Measurements from ENCODE around the gene INPP4B. TPM values are rescaled to one million over a fixed set of nuclear protein-coding genes. Genes with fewer than 3 reads are reported as not detected.

The INPP4B gene
- polyA plus RNA-seq, 4 donors = 6.2 to 9.6 (median 8.4) TPM

DNA sequence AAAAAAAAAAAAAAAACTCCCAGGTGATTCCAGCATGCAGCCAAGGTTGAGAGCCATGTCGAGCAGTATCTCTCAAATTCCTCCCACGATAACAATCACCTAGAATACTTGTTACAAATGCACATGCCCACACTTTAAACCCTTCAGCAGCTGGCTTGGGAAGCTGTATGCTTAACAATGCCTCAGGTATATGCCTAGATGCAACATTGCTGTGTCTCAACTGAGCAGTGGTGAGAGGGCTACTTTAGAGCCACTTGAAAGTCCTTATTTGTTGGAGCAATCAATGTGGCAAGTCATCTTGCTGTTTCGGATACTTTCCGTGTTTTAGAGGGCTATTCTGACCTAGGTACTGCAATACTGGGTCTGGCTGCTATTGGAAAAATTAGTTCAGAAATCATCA is 487.4 kb downstream of the INPP4B start:
- DNase-seq (ENCODE audit: low read depth in 4 of 4, low spot score in 2 of 4) = no peak

DNA sequence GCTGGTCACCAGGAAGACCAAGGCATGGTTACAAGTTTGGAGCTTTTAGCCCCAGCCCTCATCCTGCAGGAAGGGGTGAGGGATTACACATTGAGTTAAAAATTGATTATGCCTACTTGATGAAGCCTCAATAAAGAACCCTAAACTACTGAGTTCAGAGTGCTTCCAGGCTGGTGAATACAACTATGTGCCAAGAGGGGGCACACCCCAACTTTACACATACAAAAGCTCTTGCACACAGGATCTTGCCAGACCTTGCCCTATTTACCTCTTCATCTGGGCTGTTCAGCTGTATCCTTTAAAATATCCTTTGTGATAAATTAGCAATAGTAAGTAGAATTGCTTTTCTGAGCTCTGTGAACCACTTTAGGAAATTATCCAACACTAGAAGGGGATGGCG is 489.3 kb downstream of the INPP4B start:
- DNase-seq (ENCODE audit: low read depth in 4 of 4, low spot score in 2 of 4) = no peak

DNA sequence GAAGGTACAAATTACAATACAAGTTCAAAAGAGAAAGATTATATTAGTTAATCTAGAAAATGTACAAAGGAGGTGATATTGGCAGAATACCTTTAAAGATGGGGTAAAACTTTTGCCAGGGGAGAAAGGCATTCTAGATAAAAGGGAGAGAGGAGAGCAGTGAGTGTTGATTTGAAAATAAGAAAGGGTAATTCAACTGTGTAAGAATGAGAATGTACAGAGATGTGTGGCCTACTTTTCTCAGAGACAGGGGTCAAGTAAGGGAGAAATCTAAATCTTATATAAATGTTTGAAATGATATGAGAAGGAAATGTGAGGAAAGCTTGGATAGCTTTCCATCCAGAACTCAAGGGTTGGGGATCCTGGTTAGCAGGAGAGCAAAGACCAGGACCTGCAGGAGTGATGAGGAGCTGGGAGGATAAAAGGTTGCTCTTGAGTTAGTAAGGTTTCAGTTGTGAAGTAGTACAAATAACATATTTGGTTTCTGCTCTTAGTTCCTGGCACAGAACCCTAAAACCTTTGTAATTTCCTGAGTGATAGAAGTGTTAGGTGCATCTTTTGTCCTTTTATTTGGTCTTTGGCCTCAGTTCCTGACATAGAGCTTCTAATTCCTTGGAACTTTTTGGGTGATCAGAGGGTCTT is 489.9 kb downstream of the INPP4B start:
- no peak for DNase-seq (ENCODE audit: low read depth in 4 of 4, low spot score in 2 of 4)

DNA sequence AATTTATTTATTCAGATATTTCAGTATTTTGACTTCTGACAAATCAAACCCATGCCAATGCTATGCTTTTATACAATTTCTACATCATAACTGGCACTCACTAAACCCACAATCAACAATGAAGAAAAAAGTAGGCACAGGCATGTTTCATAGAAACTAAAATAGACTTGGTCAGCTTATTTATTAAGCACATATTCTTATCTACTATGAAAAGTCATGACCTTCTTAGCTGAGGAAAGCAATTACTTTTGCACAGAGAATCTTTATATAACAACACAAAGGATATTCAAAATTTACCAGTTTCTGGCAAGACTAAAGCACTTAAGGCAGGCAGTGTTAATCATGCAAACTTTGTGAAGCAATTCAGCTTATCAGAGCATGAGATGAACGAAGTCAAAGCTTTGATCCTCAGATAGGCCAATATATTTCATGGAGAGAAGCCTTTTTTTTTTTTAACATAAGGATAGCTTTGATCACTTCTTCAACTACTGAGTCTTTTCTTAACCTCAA is 490.6 kb downstream of the INPP4B start:
- no peak for DNase-seq (ENCODE audit: low read depth in 4 of 4, low spot score in 2 of 4)

DNA sequence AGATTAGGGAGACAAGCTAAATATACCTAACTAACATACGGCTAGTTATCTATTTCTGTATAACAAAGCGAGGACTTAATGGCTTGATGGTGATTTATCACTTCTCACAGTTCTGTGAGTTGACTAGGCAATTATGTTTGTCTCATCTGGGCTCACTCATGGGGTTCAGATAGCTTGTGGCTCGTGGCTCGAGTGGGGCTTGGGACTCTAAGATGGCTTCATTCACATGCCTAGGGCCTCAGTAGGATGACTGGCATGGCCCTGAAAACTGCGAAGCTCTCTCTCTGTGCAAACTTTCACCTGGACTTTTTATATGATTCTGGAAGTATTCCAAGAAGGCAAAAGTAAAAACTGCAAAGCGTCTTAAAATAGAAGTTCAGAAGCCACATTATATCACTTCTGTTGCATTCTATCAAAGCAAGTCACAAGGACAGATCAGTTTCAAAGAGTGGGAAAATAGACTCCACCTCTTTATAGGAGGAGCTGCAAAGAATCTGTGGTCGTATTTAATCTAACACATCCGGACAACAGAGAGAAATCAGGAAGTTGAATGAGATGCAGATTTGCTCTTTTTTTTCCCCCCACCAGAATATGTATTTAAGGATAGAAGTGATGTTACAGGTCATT is 491.2 kb downstream of the INPP4B start:
- DNase-seq (ENCODE audit: low read depth in 4 of 4, low spot score in 2 of 4) = no peak

DNA sequence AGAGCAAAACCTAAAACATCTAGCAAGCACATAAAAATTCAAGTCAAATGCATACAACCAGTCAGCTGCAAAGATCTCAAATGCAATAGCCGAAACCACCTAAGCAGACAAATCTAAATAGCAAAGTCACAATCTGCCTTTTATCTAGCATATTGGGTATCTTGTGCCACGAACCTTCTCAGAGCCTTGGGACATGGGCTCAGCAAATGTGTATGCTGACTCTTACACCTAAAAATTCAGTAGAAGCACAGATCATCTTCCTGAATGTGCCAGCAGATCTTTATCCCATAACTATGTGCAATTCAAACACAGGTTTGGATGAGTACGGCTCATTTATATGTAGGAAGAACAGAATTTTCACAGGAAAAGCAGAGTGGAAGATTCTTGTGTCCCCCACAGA is 492.1 kb downstream of the INPP4B start:
- no peak for DNase-seq (ENCODE audit: low read depth in 4 of 4, low spot score in 2 of 4)

DNA sequence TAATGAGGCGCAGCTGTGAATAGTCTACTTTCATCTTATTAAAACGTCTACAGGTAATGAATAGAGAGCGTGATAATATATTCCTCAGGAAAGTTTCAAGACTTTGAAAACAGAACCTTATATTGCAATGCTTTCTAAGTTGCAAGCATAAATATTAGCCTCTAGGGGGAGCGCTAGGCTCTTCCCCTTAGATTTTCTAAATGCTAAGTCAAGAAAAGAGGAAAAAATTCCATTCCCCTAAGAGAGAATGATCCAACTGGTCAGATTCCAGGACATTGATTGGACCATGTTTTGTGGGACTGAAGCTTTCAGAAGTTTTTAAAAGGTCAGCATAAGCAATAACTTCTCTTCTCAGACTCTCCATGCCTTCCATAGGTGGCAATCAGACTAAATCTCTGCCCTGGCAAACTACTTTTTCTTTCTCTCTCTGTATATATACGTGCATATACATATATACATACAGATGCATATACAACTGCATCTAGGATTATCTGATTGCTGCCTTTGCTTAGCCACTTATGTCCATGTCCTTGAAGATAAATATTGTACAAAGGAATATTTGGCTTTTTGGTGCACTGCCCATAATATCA is 492.9 kb downstream of the INPP4B start:
- DNase-seq (ENCODE audit: low read depth in 4 of 4, low spot score in 2 of 4) = peak; percentile 34 to 47 (median 42)

DNA sequence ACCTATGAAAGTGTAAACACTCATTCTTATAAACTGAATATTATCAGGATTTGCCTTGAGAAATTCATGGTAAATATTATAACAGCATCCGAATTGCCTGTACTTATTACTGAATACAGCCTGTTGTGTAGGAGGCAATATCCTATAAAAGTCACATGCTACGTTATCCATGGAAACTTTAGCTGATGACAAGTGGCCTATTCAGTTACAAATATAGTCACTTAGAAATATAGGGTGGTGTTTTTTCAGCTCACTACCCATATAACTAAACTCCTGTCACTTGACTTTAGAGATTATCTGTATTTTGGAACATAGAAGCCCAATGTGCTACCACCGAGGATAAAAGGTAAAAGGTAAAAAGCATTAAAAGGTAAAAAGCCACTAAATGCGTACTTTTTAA is 493.4 kb downstream of the INPP4B start:
- DNase-seq (ENCODE audit: low read depth in 4 of 4, low spot score in 2 of 4) = no peak

DNA sequence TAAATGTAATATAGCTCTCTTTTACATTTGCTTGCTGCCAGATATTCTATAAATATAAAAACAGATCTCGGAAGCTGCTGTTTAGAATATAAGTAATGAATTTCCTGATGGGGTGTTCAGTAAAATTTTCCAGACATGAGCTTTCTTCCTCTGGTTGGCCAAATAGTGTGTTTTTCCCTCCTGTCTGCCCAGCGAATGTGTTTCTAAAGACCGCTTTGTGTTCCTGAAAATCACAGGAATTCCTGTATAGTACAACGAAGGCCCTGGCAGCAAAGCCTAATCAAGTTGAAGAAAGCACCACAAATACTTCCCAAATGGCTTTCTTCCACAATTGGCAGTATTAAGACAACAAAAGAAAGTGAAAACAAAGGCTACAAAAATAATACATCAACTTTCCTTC is 494.1 kb downstream of the INPP4B start:
- DNase-seq (ENCODE audit: low read depth in 4 of 4, low spot score in 2 of 4) = no peak

DNA sequence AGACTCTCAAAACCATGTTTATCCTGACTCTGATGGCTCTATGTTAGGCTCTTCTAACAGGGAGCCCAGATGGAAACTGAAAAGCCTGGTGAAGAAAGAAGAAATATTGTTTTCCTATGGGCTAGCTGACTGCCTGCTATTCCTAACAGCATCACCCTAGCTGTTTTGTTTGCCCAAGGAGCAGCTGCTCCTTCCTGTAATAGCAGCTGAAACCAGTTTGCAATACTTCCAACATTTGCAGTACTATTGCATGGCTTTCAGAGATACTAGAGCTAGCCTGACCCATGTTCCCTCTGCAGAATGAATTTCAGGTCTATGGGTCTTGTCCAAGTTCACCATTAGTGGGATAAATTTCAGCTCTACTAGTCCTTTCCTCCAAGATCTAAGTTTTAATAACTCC is 495.2 kb downstream of the INPP4B start:
- DNase-seq (ENCODE audit: low read depth in 4 of 4, low spot score in 2 of 4) = no peak

DNA sequence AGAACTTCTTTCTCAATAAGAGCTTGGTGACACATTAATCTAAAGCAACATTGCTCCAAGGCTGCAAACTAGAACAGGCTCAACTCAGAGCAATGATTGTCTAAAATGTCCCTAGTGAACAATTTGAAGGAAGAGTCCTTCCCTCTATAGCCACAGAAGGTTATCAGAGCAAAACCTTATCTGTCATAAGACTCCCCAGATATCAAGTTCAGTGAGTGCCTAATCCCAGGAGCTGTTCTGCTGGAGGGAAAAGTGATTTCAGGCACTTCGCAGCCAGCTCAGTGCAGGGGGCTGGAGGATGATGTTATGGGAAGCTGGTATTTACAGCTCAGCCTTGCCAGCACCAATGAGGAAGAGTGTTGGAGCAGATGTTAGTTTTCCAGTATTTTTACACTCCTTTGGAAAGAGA is 497.5 kb downstream of the INPP4B start:
- DNase-seq (ENCODE audit: low read depth in 4 of 4, low spot score in 2 of 4) = no peak

DNA sequence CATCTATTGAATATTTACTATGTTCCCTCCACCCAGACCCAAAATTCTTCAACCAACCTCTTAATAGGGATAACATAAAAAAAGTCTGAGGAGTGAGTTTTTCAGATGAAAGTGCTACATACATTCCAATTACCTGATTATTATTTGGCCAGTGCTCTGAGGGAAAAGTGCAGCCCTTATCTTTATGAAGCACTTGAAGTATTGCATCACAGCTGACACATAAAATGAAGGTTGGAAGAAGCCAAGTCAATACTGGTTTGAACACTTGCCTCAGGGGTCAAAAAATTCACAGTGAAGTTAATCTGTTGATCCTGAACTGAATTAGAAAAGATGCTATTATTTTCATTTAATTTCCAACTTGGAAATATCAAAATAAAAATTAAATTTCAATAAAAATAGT is 498.9 kb downstream of the INPP4B start:
- no peak for DNase-seq (ENCODE audit: low read depth in 4 of 4, low spot score in 2 of 4)

DNA sequence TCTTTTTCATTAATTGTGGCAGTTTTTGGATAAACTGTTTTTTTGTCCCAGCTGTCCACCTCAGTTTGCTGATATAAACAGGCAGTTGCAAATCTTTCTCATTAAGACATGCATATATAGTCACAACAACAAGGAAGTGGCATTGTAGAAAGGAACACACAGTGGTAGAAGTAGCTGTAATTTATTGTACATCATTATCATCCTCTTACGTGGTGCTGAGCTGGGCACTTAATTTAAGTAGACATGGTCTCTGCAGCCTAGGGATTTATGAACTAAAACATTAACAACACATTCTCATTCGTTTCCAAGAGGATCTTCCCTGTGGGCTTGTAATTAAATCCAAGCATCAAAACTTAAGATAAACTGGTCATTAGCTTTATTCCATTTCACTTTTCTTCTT is 500.2 kb downstream of the INPP4B start:
- DNase-seq (ENCODE audit: low read depth in 4 of 4, low spot score in 2 of 4) = no peak

DNA sequence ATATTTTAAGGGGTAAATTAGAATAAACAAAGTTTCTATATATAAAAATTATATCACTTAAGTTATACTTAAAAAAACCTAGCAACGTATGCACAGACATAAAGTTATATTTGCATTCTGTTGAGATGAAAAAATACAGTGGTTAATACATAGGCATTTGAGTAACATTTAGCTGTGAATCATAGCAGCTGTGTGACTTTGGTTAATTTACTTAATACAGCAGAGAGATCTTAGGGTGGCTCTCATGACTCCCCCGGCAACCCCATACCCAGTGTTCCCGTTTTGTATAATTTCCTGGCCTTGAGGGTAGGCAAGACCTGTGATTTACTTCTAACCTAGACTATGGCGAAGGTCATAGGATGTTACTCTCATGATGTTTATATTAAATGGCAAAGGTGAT is 504.8 kb downstream of the INPP4B start:
- DNase-seq (ENCODE audit: low read depth in 4 of 4, low spot score in 2 of 4) = no peak

DNA sequence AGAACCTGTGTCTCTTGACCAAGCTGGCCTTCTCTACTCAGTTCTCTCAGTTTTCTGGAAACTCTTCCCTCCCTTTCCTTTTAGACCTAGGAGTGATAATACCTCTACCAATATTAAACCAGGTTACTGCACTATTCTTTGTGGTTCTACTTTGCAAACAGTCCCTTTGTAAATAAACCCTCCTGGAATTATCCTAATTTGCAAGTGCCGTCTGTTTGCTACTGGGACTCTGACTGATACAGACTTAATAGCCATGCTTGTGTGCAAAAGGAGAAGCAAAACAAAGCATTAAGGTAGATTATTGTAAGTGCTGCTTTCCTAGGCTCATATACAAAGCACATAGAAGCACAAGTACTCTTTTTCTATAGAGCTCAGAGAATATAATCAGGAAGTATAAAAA is 507.0 kb downstream of the INPP4B start:
- no peak for DNase-seq (ENCODE audit: low read depth in 4 of 4, low spot score in 2 of 4)

DNA sequence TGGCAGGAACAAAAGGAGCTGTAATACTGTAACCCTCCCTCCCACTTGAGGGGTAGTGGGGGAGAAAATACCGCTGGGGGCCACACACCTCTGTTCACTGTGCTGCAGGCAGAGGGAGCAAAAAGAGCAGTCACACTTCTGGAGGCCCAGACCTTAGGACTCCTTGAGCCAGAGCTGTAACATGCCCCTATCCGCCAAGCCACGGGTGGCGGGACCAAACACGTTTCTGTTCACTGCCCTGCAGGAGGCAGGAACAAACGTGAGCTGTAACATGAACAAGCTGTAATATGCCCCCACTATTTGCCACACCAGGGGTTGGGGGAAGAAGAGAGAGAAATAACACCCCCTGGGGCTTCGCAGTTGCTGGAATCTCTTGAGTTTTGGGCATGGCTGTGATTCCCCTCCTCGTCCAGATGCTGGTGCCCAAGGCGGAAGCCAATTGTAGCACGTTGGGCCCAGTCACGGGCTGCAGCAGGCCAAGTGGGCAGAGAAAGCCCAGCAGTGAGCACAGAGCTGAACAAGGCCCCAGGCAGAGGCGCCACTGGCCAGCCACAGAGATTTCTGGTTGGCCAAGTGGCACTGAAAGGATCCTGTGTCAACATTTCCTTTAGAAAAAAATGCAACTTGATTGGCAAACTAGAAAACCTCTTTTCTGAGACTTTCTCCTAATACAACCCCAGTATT is 509.7 kb downstream of the INPP4B start:
- no peak for DNase-seq (ENCODE audit: low read depth in 4 of 4, low spot score in 2 of 4)

DNA sequence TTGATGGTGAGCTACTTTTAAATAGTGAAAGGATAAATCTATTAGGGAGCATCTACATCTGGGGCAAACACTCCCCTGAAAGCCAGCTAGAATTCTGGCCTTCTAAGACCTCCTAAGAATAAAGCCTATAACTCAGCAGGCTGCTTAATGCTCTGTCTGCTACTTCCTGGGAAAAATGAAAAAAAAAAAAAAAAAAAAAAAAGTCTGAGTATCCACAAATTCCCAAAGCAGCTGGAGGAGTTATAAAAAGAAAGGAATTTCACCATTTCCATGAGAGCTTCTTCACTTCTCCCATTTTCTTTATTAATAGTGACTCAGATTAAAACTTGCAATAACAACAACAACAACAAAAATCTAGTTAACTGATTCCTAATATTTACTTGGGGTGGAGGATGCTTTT is 511.2 kb downstream of the INPP4B start:
- DNase-seq (ENCODE audit: low read depth in 4 of 4, low spot score in 2 of 4) = no peak

DNA sequence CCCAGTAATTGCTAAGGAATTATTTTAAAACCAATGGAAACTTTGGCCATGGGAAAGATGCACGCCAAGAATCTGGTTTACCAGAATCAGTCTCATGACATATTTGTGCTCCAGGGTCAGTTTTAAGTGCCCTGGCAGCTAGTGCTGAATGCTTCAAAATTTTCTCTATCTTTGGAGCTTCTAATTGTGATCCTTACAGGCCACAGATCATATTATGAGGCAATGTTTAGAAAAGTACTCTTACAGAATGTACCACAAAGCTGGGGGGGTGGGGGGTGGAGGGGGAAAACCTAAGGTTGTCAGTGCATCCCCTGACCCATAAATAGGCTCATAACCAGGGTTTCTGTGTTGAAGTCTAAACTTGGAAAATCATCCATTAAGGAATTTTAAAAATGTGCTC is 514.5 kb downstream of the INPP4B start:
- DNase-seq (ENCODE audit: low read depth in 4 of 4, low spot score in 2 of 4) = no peak

DNA sequence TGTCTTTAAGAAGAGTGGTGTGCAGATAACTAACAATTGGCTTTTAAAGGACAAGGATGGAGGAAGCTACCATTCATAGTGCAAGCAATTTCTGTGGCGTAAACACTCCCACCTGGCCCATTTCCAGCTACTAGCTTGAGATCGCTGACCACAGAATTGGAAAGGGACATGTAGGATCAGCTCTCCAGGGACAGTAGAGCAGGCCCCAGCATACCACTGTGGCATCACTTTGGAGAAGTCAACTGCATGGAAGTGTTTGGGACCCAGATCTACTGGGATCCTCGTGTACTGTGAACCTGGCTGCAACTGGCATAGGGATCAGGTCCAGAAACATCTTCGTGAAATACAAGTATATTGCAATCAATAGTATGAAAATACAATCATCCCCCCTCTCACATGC is 515.0 kb downstream of the INPP4B start:
- no peak for DNase-seq (ENCODE audit: low read depth in 4 of 4, low spot score in 2 of 4)

DNA sequence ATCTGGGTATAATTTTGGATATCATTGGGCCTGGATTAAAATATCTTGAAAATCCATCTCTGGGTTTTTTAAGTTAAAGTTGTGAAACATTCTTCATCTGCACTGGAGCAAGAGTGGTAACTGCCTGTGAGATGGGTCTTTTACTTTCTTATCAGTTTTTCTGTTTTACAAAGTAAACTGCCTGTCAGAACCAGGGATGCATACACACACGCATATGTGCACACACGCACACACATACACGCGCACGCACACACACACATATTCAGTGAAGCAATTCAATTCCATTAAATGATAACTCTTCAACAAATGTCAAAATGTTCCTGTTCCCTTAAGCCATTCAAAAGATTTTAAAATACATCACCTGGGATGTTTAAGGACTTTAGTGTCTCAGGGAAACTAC is 515.8 kb downstream of the INPP4B start:
- no peak for DNase-seq (ENCODE audit: low read depth in 4 of 4, low spot score in 2 of 4)

DNA sequence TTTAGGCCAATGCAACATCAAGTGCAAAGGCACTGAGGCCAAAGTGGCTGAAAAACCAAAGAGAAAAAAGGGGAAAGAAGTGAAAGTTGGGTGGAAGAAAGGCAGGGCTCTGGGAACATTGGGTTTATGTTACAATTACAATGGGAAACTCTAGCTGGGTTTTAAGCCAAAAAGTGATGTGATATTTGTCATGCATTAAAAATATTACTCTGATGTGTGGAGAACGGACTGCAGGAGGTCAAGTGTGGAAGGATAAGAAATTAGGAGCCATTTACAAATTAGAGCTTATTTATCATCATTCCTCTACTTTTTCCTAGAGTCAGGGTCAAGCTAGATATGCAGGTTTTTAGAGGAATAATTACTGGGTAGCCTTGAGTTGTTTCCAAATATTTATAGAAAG is 516.8 kb downstream of the INPP4B start:
- no peak for DNase-seq (ENCODE audit: low read depth in 4 of 4, low spot score in 2 of 4)

DNA sequence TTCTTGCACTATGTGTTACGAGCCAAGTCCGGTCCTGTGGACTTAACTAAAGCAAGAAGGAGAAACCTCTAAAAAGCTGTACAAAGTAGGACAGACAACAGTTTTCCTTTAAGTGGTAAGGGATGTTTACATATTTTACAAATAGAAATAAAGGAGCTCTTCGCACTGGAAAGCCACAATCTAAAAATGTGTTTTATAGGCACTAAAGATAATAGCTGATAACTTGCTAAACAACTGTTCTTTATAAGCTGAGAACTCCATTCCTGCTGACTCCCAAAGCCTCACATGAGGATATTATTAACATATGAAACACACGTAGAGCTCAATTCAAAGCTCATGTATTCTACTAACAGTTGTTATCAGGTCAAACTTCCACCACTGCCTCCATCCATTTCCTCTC is 519.9 kb downstream of the INPP4B start:
- DNase-seq (ENCODE audit: low read depth in 4 of 4, low spot score in 2 of 4) = no peak
